Activated naive CD8-positive, alpha-beta T cell treated with anti-CD3 and anti-CD28 coated beads for 36 hours (primary cell): ENCODE results near the gene MLLT3. TPM values are rescaled to one million over a fixed set of nuclear protein-coding genes. Genes with fewer than 3 reads are reported as not detected.

ENCODE experiments used
- DNase-seq: peaks from one replicate; pipeline ENCODE4 v3.0.0; 2021
- H3K27ac Mint-ChIP-seq: one replicate; pipeline ENCODE4 v1.8.0; 2022; ENCODE audit warnings: mild to moderate bottlenecking, moderate library complexity, mixed read lengths
- H3K27me3 Mint-ChIP-seq: one replicate; pipeline ENCODE4 v1.8.0; 2022; ENCODE audit warnings: mild to moderate bottlenecking, mixed read lengths
- H3K36me3 Mint-ChIP-seq: one replicate; pipeline ENCODE4 v1.8.0; 2021; ENCODE audit warnings: mild to moderate bottlenecking, mixed read lengths
- H3K4me1 Mint-ChIP-seq: one replicate; pipeline ENCODE4 v1.8.0; 2021; ENCODE audit warnings: mixed read lengths
- H3K4me3 Mint-ChIP-seq: one replicate; pipeline ENCODE4 v1.8.0; 2022; ENCODE audit warnings: mild to moderate bottlenecking, moderate library complexity, mixed read lengths
- H3K9me3 Mint-ChIP-seq: one replicate; pipeline ENCODE4 v1.8.0; 2022; ENCODE audit warnings: mixed read lengths
- total RNA-seq, 2 experiments: library from RNA; stranded (reverse); gene quantifications; one replicate each; pipeline ENCODE4 v1.2.3, GENCODE V29; 2021

Gene MLLT3
- total RNA-seq, 2 experiments from 2014 or later: 68.0 to 69.9 TPM

GRCh38 chr9:20508242-20508641, 114.1 kb downstream of the MLLT3 start:
- Mint-ChIP-seq H3K27me3 (no peaks in the 10 kb centered on the region), H3K4me3 (no peak overlapping the region), H3K27ac (peak overlapping the region; percentile 11), H3K36me3 (peaks cover 32% of the 10 kb centered on the region), H3K4me1 (peaks cover 70% of the 10 kb centered on the region), H3K9me3 (peaks cover 2% of the 10 kb centered on the region)
- DNase-seq: no peak

GRCh38 chr9:20507431-20507830, 114.9 kb downstream of the MLLT3 start:
- no peak overlapping the region for H3K27ac Mint-ChIP-seq
- H3K9me3 Mint-ChIP-seq: peaks cover 3% of the 10 kb centered on the region
- H3K4me3 Mint-ChIP-seq: no peak overlapping the region
- peaks cover 31% of the 10 kb centered on the region for H3K36me3 Mint-ChIP-seq
- H3K4me1 Mint-ChIP-seq: peaks cover 65% of the 10 kb centered on the region
- no peak for DNase-seq
- no peaks in the 10 kb centered on the region for H3K27me3 Mint-ChIP-seq

DNA sequence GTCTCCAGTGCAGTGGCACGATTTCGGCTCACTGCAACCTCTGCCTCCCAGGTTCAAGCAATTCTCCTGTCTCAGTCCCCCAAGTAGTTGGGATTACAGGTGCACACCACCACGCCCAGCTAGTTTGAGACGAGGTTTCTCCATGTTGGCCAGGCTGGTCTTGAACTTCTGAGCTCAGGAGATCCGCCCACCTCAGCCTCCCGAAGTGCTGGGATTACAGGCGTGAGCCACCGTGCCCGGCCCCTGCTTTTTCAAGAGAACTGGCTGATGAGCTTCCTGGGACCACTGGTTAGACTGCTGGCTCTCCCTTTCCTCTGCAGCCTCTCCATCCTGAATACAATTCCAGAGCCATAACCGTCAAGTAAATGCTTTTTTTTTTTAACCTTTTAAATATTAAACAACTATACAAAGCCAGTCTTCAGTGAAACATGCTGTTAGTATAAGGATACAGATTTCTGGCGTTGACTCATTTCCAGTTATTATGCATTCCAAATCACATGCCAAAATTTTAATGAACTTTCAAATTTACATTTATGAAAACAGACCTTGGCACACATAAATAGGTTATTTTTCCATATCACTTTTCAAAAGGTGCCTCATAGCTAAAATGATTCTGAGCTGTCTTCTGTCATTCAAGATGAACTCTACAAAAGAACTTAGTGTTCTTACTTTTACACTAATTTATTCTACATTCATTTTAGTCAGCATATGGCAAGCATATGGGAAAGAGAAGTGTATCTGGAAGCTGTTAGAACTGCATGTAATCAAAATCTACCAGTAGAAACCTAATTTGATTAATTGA, 116.0 kb downstream of the MLLT3 start:
- no peaks in the 10 kb centered on the region for H3K27me3 Mint-ChIP-seq
- DNase-seq: no peak
- H3K4me1 Mint-ChIP-seq: peaks cover 56% of the 10 kb centered on the region
- H3K9me3 Mint-ChIP-seq: peaks cover 3% of the 10 kb centered on the region
- H3K36me3 Mint-ChIP-seq: peaks cover 28% of the 10 kb centered on the region
- no peak overlapping the region for H3K4me3 Mint-ChIP-seq
- no peak overlapping the region for H3K27ac Mint-ChIP-seq

GRCh38 chr9:20505574-20505973, 116.7 kb downstream of the MLLT3 start:
- no peak overlapping the region for H3K27ac Mint-ChIP-seq
- H3K4me3 Mint-ChIP-seq: no peak overlapping the region
- peaks cover 33% of the 10 kb centered on the region for H3K36me3 Mint-ChIP-seq
- H3K4me1 Mint-ChIP-seq: peaks cover 56% of the 10 kb centered on the region
- no peaks in the 10 kb centered on the region for H3K27me3 Mint-ChIP-seq
- peaks cover 3% of the 10 kb centered on the region for H3K9me3 Mint-ChIP-seq
- DNase-seq: no peak

GRCh38 chr9:20504930-20505329, 117.4 kb downstream of the MLLT3 start:
- DNase-seq: peak; percentile 9
- Mint-ChIP-seq H3K27ac (no peak overlapping the region), H3K4me1 (peaks cover 57% of the 10 kb centered on the region), H3K27me3 (no peaks in the 10 kb centered on the region), H3K9me3 (peaks cover 2% of the 10 kb centered on the region), H3K4me3 (no peak overlapping the region), H3K36me3 (peaks cover 32% of the 10 kb centered on the region)

GRCh38 chr9:20500101-20500500, 122.2 kb downstream of the MLLT3 start:
- no peak overlapping the region for H3K4me3 Mint-ChIP-seq
- DNase-seq: no peak
- peaks cover 25% of the 10 kb centered on the region for H3K36me3 Mint-ChIP-seq
- peaks cover 5% of the 10 kb centered on the region for H3K9me3 Mint-ChIP-seq
- H3K27me3 Mint-ChIP-seq: no peaks in the 10 kb centered on the region
- H3K27ac Mint-ChIP-seq: no peak overlapping the region
- peaks cover 33% of the 10 kb centered on the region for H3K4me1 Mint-ChIP-seq

GRCh38 chr9:20499013-20499412, 123.3 kb downstream of the MLLT3 start:
- Mint-ChIP-seq H3K4me3 (no peak overlapping the region), H3K27ac (no peak overlapping the region), H3K4me1 (peaks cover 26% of the 10 kb centered on the region), H3K27me3 (no peaks in the 10 kb centered on the region), H3K9me3 (peaks cover 5% of the 10 kb centered on the region), H3K36me3 (peaks cover 22% of the 10 kb centered on the region)
- no peak for DNase-seq

DNA sequence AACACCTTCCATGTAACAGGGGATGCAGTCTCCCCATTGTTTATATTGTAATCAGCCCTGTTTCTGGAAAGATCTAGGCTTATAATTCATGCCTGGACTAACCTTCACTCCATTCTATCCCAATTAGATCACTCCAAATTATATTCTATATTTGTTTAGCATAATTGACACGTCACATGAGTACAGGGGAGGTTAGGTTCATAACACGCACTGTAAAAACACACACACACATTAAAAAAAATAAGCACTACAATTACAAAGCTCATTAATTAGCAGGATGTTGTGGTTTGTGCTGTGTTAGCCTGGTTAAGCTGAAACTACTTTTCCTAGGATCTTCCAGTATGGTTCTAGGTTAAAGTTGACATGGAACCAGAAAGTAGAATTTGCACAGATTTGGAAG, 126.0 kb downstream of the MLLT3 start:
- H3K9me3 Mint-ChIP-seq: peaks cover 4% of the 10 kb centered on the region

DNA sequence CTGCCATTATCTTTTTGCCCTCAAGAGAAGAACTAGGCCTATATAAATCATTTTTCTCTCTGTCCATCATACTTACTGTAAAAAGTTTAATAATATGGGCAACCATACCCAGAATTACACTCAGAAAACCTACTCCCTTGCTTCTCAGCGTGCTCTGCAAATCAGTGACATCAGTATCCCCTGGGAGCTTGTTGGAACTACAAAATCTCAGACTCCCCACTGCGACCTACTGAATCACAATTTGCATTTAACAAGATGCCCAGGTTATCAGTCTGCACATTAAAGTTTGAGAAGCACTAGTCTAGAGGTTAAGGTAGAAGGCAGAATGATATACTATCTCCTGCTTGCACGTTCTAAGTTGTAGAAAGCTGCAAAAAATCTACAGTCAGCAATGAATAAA, 127.2 kb downstream of the MLLT3 start:
- H3K27me3 Mint-ChIP-seq: no peaks in the 10 kb centered on the region
- H3K36me3 Mint-ChIP-seq: peaks cover 12% of the 10 kb centered on the region
- H3K4me1 Mint-ChIP-seq: peaks cover 36% of the 10 kb centered on the region
- no peak overlapping the region for H3K27ac Mint-ChIP-seq
- H3K9me3 Mint-ChIP-seq: peaks cover 4% of the 10 kb centered on the region
- no peak for DNase-seq
- no peak overlapping the region for H3K4me3 Mint-ChIP-seq

More for the DNA sequence above, 126.0 kb downstream of the MLLT3 start:
- H3K36me3 Mint-ChIP-seq: peaks cover 18% of the 10 kb centered on the region
- no peak for DNase-seq
- H3K4me3 Mint-ChIP-seq: no peak overlapping the region
- H3K4me1 Mint-ChIP-seq: peaks cover 29% of the 10 kb centered on the region
- no peak overlapping the region for H3K27ac Mint-ChIP-seq
- H3K27me3 Mint-ChIP-seq: no peaks in the 10 kb centered on the region

DNA sequence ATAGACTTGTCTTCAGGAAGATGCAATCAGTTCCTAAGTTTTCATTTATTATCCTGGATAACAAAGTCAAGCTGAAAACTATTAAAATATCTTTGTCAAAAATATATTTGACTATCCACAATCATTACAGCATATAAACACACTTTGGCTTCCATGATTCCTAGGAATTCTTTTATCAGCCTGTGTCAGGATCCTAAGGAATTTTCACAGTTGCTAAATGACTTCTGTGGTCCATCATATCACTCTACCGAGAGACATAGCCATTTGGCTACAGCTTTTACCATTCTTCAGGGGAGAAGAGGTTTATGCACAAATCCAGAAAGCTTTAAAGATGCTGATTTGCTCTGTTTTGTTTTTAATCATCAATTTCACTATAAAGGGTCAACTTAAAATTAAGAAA, 128.3 kb downstream of the MLLT3 start:
- peaks cover 42% of the 10 kb centered on the region for H3K4me1 Mint-ChIP-seq
- H3K27me3 Mint-ChIP-seq: no peaks in the 10 kb centered on the region
- peaks cover 4% of the 10 kb centered on the region for H3K9me3 Mint-ChIP-seq
- no peak for DNase-seq
- H3K27ac Mint-ChIP-seq: no peak overlapping the region
- H3K36me3 Mint-ChIP-seq: peaks cover 15% of the 10 kb centered on the region
- H3K4me3 Mint-ChIP-seq: no peak overlapping the region

- Mint-ChIP-seq H3K27me3 (no peaks in the 10 kb centered on the region), H3K4me3 (no peak overlapping the region), H3K36me3 (peaks cover 7% of the 10 kb centered on the region), H3K9me3 (no peaks in the 10 kb centered on the region), H3K4me1 (peaks cover 48% of the 10 kb centered on the region), H3K27ac (no peak overlapping the region)
- DNase-seq: no peak
These were observed 129.5 kb downstream of the MLLT3 start for GRCh38 chr9:20492772-20493171.

GRCh38 chr9:20491612-20492011, 130.7 kb downstream of the MLLT3 start:
- H3K27me3 Mint-ChIP-seq: no peaks in the 10 kb centered on the region
- H3K27ac Mint-ChIP-seq: no peak overlapping the region
- DNase-seq: no peak
- peaks cover 45% of the 10 kb centered on the region for H3K4me1 Mint-ChIP-seq
- H3K9me3 Mint-ChIP-seq: no peaks in the 10 kb centered on the region
- H3K36me3 Mint-ChIP-seq: peaks cover 7% of the 10 kb centered on the region
- no peak overlapping the region for H3K4me3 Mint-ChIP-seq

- Mint-ChIP-seq H3K36me3 (peaks cover 7% of the 10 kb centered on the region), H3K4me1 (peaks cover 46% of the 10 kb centered on the region), H3K27ac (no peak overlapping the region), H3K27me3 (no peaks in the 10 kb centered on the region), H3K9me3 (no peaks in the 10 kb centered on the region), H3K4me3 (no peak overlapping the region)
- no peak for DNase-seq
These were observed 132.0 kb downstream of the MLLT3 start for GRCh38 chr9:20490246-20490834.

GRCh38 chr9:20488691-20489090, 133.6 kb downstream of the MLLT3 start:
- H3K4me1 Mint-ChIP-seq: peaks cover 41% of the 10 kb centered on the region
- H3K9me3 Mint-ChIP-seq: no peaks in the 10 kb centered on the region
- no peak overlapping the region for H3K27ac Mint-ChIP-seq
- no peak overlapping the region for H3K4me3 Mint-ChIP-seq
- no peak for DNase-seq
- H3K27me3 Mint-ChIP-seq: no peaks in the 10 kb centered on the region
- H3K36me3 Mint-ChIP-seq: peaks cover 11% of the 10 kb centered on the region

DNA sequence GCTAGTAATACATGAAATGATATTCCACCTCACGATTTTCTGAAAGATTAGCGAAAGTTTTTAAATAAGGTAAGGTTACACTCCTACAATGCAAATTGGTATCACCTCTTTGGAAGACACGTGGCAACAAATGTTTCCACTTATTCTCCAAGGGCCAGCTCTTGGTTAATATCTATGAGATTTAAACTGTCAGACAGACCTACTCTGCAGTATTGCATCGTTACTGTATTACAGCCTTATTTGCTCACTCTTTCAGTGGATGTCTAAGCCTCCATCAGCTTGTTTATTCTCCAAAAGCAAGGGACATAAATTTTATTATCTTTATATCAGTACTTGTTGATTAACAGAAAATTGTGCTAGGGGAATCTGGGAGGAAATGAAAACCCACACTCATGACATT, 135.7 kb downstream of the MLLT3 start:
- Mint-ChIP-seq H3K9me3 (no peaks in the 10 kb centered on the region), H3K4me3 (no peak overlapping the region), H3K36me3 (peaks cover 13% of the 10 kb centered on the region), H3K27ac (no peak overlapping the region), H3K4me1 (peaks cover 45% of the 10 kb centered on the region), H3K27me3 (no peaks in the 10 kb centered on the region)
- no peak for DNase-seq

DNA sequence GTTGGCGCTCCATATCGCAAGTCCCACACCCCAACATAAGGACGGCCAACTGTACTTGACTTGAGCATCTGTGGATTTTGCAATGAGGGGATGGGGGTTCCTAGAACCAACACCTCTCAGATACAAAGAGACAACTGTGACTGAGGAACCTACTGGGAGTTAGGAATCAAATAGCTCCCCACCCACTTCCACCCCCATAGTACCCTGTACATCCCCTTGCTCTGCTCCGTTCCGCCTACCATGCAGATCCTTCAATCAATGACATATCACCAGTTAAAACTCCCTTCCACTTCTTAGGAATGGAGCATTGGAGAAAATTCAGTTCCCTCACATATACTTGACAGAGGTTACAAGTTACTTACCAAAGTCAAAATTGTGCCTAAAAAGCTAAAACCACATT, 140.9 kb downstream of the MLLT3 start:
- H3K27ac Mint-ChIP-seq: no peak overlapping the region
- H3K4me1 Mint-ChIP-seq: peaks cover 47% of the 10 kb centered on the region
- no peak for DNase-seq
- H3K9me3 Mint-ChIP-seq: no peaks in the 10 kb centered on the region
- no peak overlapping the region for H3K4me3 Mint-ChIP-seq
- H3K27me3 Mint-ChIP-seq: no peaks in the 10 kb centered on the region
- H3K36me3 Mint-ChIP-seq: peaks cover 14% of the 10 kb centered on the region
